ENCODE data around the gene SEMA4C. TPM values are rescaled to one million over a fixed set of nuclear protein-coding genes. Genes with fewer than 3 reads are reported as not detected.

The SEMA4C gene
- total RNA-seq, 1 donor from 2014 or later = 32.0 TPM

GRCh38 chr2:96907115-96908041, 37.5 kb upstream of the SEMA4C start:
- no peak overlapping the region for H3K27ac Mint-ChIP-seq
- intact Hi-C loops (cut with micrococcal nuclease) = no loop called here
- H3K36me3 Mint-ChIP-seq (ENCODE audit: low read depth) = no peaks in the 10 kb centered on the region

GRCh38 chr2:96906729-96907114, 36.8 kb upstream of the SEMA4C start:
- H3K27ac Mint-ChIP-seq = no peak overlapping the region
- H3K27me3 Mint-ChIP-seq (ENCODE audit: low read depth) = peaks cover 4% of the 10 kb centered on the region
- intact Hi-C loops (cut with micrococcal nuclease) = no loop called here
- H3K4me3 Mint-ChIP-seq (ENCODE audit: low read depth) = no peak overlapping the region
- no peak for DNase-seq (ENCODE audit: low spot score)
- no peaks in the 10 kb centered on the region for H3K9me3 Mint-ChIP-seq
- H3K4me1 Mint-ChIP-seq (ENCODE audit: low read depth) = peaks cover 6% of the 10 kb centered on the region
- no peaks in the 10 kb centered on the region for H3K36me3 Mint-ChIP-seq (ENCODE audit: low read depth)

More at GRCh38 chr2:96907115-96908041, 37.5 kb upstream of the SEMA4C start:
- H3K9me3 Mint-ChIP-seq = no peaks in the 10 kb centered on the region
- H3K27me3 Mint-ChIP-seq (ENCODE audit: low read depth) = peaks cover 4% of the 10 kb centered on the region
- peaks cover 9% of the 10 kb centered on the region for H3K4me1 Mint-ChIP-seq (ENCODE audit: low read depth)
- DNase-seq (ENCODE audit: low spot score) = no peak
- H3K4me3 Mint-ChIP-seq (ENCODE audit: low read depth) = no peak overlapping the region

GRCh38 chr2:96903815-96904214, 33.9 kb upstream of the SEMA4C start:
- intact Hi-C loops (cut with micrococcal nuclease) = no loop called here
- no peak for DNase-seq (ENCODE audit: low spot score)
- Mint-ChIP-seq H3K27me3 (ENCODE audit: low read depth) (peaks cover 4% of the 10 kb centered on the region), H3K27ac (no peak overlapping the region), H3K9me3 (no peaks in the 10 kb centered on the region), H3K36me3 (ENCODE audit: low read depth) (no peaks in the 10 kb centered on the region), H3K4me3 (ENCODE audit: low read depth) (no peak overlapping the region), H3K4me1 (ENCODE audit: low read depth) (peaks cover 4% of the 10 kb centered on the region)

- peaks cover 4% of the 10 kb centered on the region for H3K4me1 Mint-ChIP-seq (ENCODE audit: low read depth)
- no peaks in the 10 kb centered on the region for H3K36me3 Mint-ChIP-seq (ENCODE audit: low read depth)
- DNase-seq (ENCODE audit: low spot score) = no peak
- no peak overlapping the region for H3K4me3 Mint-ChIP-seq (ENCODE audit: low read depth)
- peaks cover 4% of the 10 kb centered on the region for H3K27me3 Mint-ChIP-seq (ENCODE audit: low read depth)
- H3K9me3 Mint-ChIP-seq = no peaks in the 10 kb centered on the region
- no peak overlapping the region for H3K27ac Mint-ChIP-seq
- intact Hi-C loops (cut with micrococcal nuclease) = no loop called here
Measured at GRCh38 chr2:96903318-96903717, 33.4 kb upstream of the SEMA4C start.

DNA sequence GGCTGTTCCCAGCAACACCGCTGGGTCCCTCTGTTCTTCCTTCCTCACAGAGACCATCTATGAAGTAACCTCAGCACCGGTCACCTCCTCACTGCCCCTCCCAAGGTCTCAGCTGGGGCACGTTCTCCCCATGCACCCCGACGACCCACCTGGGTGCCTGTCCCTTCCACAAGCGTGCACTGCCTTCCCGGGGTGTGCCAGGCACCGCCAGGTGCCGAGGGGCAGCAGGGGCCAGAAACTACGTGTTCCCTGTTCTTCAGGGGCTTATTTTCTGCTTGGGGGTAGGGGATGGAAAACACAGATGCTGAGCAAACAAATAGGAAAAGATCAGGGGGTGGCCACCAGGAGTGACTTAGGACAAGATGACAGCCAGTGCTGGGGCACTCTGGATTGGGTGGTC, 30.4 kb upstream of the SEMA4C start:
- Mint-ChIP-seq H3K4me1 (ENCODE audit: low read depth) (peaks cover 18% of the 10 kb centered on the region), H3K27me3 (ENCODE audit: low read depth) (peaks cover 4% of the 10 kb centered on the region), H3K27ac (no peak overlapping the region), H3K9me3 (no peaks in the 10 kb centered on the region), H3K4me3 (ENCODE audit: low read depth) (no peak overlapping the region), H3K36me3 (ENCODE audit: low read depth) (no peaks in the 10 kb centered on the region)
- intact Hi-C loops (cut with micrococcal nuclease) = no loop called here
- DNase-seq (ENCODE audit: low spot score) = no peak

DNA sequence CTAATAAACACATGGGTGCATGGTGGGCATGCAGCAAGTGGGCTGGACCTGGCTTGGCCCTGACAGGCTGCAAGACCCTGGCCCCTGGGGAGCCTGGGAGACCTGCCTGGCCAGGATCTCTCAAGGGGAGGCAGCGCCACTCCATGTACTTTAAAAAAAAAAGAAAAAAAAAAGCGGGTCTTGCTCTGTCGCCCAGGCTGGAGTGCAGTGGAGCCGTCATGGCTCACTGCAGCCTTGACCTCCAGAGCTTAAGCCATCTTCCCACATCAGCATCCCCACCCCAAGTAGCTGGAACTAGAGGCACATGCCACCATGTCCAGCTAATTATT, 29.5 kb upstream of the SEMA4C start:
- Mint-ChIP-seq H3K27me3 (ENCODE audit: low read depth) (peaks cover 4% of the 10 kb centered on the region), H3K36me3 (ENCODE audit: low read depth) (no peaks in the 10 kb centered on the region), H3K27ac (no peak overlapping the region), H3K4me1 (ENCODE audit: low read depth) (peaks cover 22% of the 10 kb centered on the region), H3K4me3 (ENCODE audit: low read depth) (no peak overlapping the region), H3K9me3 (no peaks in the 10 kb centered on the region)
- no peak for DNase-seq (ENCODE audit: low spot score)
- intact Hi-C loops (cut with micrococcal nuclease) = no loop called here

GRCh38 chr2:96898641-96899412, 28.9 kb upstream of the SEMA4C start:
- H3K27ac Mint-ChIP-seq = no peak overlapping the region
- H3K36me3 Mint-ChIP-seq (ENCODE audit: low read depth) = no peaks in the 10 kb centered on the region
- H3K27me3 Mint-ChIP-seq (ENCODE audit: low read depth) = peaks cover 1% of the 10 kb centered on the region
- no peak for DNase-seq (ENCODE audit: low spot score)
- peaks cover 19% of the 10 kb centered on the region for H3K4me1 Mint-ChIP-seq (ENCODE audit: low read depth)
- no peak overlapping the region for H3K4me3 Mint-ChIP-seq (ENCODE audit: low read depth)
- intact Hi-C loops (cut with micrococcal nuclease) = no loop called here
- H3K9me3 Mint-ChIP-seq = no peaks in the 10 kb centered on the region

GRCh38 chr2:96898135-96898505, 28.2 kb upstream of the SEMA4C start:
- no peaks in the 10 kb centered on the region for H3K36me3 Mint-ChIP-seq (ENCODE audit: low read depth)
- no peak overlapping the region for H3K27ac Mint-ChIP-seq
- no peak overlapping the region for H3K4me3 Mint-ChIP-seq (ENCODE audit: low read depth)
- no peaks in the 10 kb centered on the region for H3K9me3 Mint-ChIP-seq
- no peak for DNase-seq (ENCODE audit: low spot score)
- H3K27me3 Mint-ChIP-seq (ENCODE audit: low read depth) = no peaks in the 10 kb centered on the region
- intact Hi-C loops (cut with micrococcal nuclease) = no loop called here
- H3K4me1 Mint-ChIP-seq (ENCODE audit: low read depth) = peaks cover 18% of the 10 kb centered on the region

- no peaks in the 10 kb centered on the region for H3K27me3 Mint-ChIP-seq (ENCODE audit: low read depth)
- no peak for DNase-seq (ENCODE audit: low spot score)
- peaks cover 18% of the 10 kb centered on the region for H3K4me1 Mint-ChIP-seq (ENCODE audit: low read depth)
- H3K9me3 Mint-ChIP-seq = no peaks in the 10 kb centered on the region
- H3K4me3 Mint-ChIP-seq (ENCODE audit: low read depth) = no peak overlapping the region
- no peak overlapping the region for H3K27ac Mint-ChIP-seq
- intact Hi-C loops (cut with micrococcal nuclease) = no loop called here
- no peaks in the 10 kb centered on the region for H3K36me3 Mint-ChIP-seq (ENCODE audit: low read depth)
Measured at GRCh38 chr2:96897491-96898134, 27.7 kb upstream of the SEMA4C start.

GRCh38 chr2:96895746-96896651, 26.1 kb upstream of the SEMA4C start:
- peaks cover 25% of the 10 kb centered on the region for H3K4me1 Mint-ChIP-seq (ENCODE audit: low read depth)
- intact Hi-C loops (cut with micrococcal nuclease) = no loop called here
- H3K27ac Mint-ChIP-seq = no peak overlapping the region
- no peak for DNase-seq (ENCODE audit: low spot score)
- no peak overlapping the region for H3K4me3 Mint-ChIP-seq (ENCODE audit: low read depth)
- no peaks in the 10 kb centered on the region for H3K36me3 Mint-ChIP-seq (ENCODE audit: low read depth)
- no peaks in the 10 kb centered on the region for H3K9me3 Mint-ChIP-seq
- H3K27me3 Mint-ChIP-seq (ENCODE audit: low read depth) = no peaks in the 10 kb centered on the region

GRCh38 chr2:96895032-96895745, 25.3 kb upstream of the SEMA4C start:
- Mint-ChIP-seq H3K36me3 (ENCODE audit: low read depth) (no peaks in the 10 kb centered on the region), H3K4me1 (ENCODE audit: low read depth) (peaks cover 28% of the 10 kb centered on the region), H3K4me3 (ENCODE audit: low read depth) (no peak overlapping the region), H3K27ac (no peak overlapping the region), H3K9me3 (no peaks in the 10 kb centered on the region), H3K27me3 (ENCODE audit: low read depth) (no peaks in the 10 kb centered on the region)
- no peak for DNase-seq (ENCODE audit: low spot score)
- intact Hi-C loops (cut with micrococcal nuclease) = no loop called here

DNA sequence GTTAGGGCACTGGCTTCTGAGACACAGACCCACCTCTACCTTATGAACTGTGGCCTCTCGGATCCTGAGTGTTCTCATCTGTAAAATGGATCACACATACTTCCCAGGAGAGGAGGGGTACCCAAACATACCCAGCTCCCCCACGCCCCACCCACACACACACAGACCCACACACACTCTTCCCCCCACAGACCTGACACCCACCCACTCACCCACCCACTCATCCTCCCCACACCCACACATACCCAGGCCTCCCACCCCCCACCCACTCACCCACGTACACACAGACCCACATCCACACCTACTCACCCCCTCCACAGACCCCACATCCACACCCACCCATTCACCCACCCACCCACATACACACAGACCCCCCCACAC, 24.3 kb upstream of the SEMA4C start:
- peaks cover 28% of the 10 kb centered on the region for H3K4me1 Mint-ChIP-seq (ENCODE audit: low read depth)

More for the DNA sequence above, 24.3 kb upstream of the SEMA4C start:
- Mint-ChIP-seq H3K27ac (no peak overlapping the region), H3K27me3 (ENCODE audit: low read depth) (no peaks in the 10 kb centered on the region), H3K4me3 (ENCODE audit: low read depth) (no peak overlapping the region), H3K9me3 (no peaks in the 10 kb centered on the region), H3K36me3 (ENCODE audit: low read depth) (no peaks in the 10 kb centered on the region)
- intact Hi-C loops (cut with micrococcal nuclease) = no loop called here
- no peak for DNase-seq (ENCODE audit: low spot score)
